Esophagus muscularis mucosa (tissue), 4 donors: ENCODE results near the gene HS6ST1. TPM values are rescaled to one million over a fixed set of nuclear protein-coding genes. Genes with fewer than 3 reads are reported as not detected.

ENCODE experiments used
- DNase-seq: peaks from one replicate; pipeline ENCODE4 v3.0.0-alpha.2; 2017; ENCODE audit errors: extremely low spot score
- H3K27ac ChIP-seq, 4 donors: fragments of 200-600 bp; sonication (generic); replicated peaks in 1 of 4; 1 replicate in 3 of 4; 2 replicates in 1 of 4; pipeline ENCODE4 v1.5.1; 2016 to 2019; ENCODE audit warnings: mild to moderate bottlenecking in 1 of 4
- H3K27me3 ChIP-seq, 4 donors: fragments of 200-600 bp; sonication (generic); one replicate each; pipeline versions ENCODE4 v1.5.1 to v1.6.0; 2016 to 2019
- H3K36me3 ChIP-seq, 4 donors: fragments of 200-600 bp; sonication (generic); one replicate each; pipeline ENCODE4 v1.5.1; 2016 to 2019
- H3K4me1 ChIP-seq, 4 donors: fragments of 200-600 bp; sonication (generic); one replicate each; pipeline ENCODE4 v1.5.1; 2016 to 2019
- H3K4me3 ChIP-seq, 4 donors: fragments of 200-600 bp; sonication (generic); 1 replicate in 2 of 4; 2 replicates in 2 of 4; pipeline ENCODE4 v1.5.1; 2016 to 2019; ENCODE audit warnings: mild to moderate bottlenecking in 4 of 4, moderate library complexity in 1 of 4
- H3K9me3 ChIP-seq, 4 donors: fragments of 200-600 bp; sonication (generic); 1 replicate in 3 of 4; 2 replicates in 1 of 4; pipeline ENCODE4 v1.5.1; 2016 to 2019
- EP300 ChIP-seq: sonication (generic); formaldehyde crosslinking; IDR thresholded peaks from one replicate; pipeline ENCODE4 v1.6.1; 2017; ENCODE audit warnings: antibody characterized with exemption
- POLR2A ChIP-seq: fragments of 450-650 bp; IDR thresholded peaks from one replicate; pipeline ENCODE4 v1.6.1; 2017; ENCODE audit warnings: antibody characterized with exemption, moderate library complexity, mild to moderate bottlenecking, low read depth
- POLR2AphosphoS5 ChIP-seq, 2 donors: sonication (generic); formaldehyde crosslinking; IDR thresholded peaks; one replicate each; pipeline ENCODE4 v1.6.1; 2017; ENCODE audit warnings: antibody characterized with exemption in 2 of 2
- WGBS: methylation state at CpG from one replicate; pipeline ENCODE4 v1.1.5; 2018; 5-methylcytosine and 5-hydroxymethylcytosine counted together
- intact Hi-C: fragments of 100-400 bp; cut with DNase I; formaldehyde crosslinking; loops from one replicate; pipeline ENCODE4 v1.15.1; 2023
- small RNA-seq, 3 donors: library from RNA; depleted of rRNA; stranded (forward); fragments of <200 nt; gene quantifications; one replicate each; pipeline ENCODE3, GENCODE V24; 2016
- total RNA-seq, 4 donors: library from RNA; depleted of rRNA; stranded (reverse); fragments of >200 nt; gene quantifications; one replicate each; pipeline versions ENCODE4 v1.1.0 to v1.2.1, GENCODE V29; 2016
- TF ChIP-seq, protein P1 (sequence below), 3 experiments: fragments of 200-600 bp in 2 of 3; fragments of 450-650 bp in 1 of 3; sonication (generic) in 2 of 3; IDR thresholded peaks; one replicate each; pipeline ENCODE4 v1.5.1; 2017 to 2019; ENCODE audit warnings: antibody characterized with exemption in 3 of 3, mild to moderate bottlenecking in 2 of 3, moderate library complexity in 1 of 3

Gene HS6ST1
- total RNA-seq, 4 donors from 2014 or later: 17.4 to 62.2 (median 38.5) TPM

DNA sequence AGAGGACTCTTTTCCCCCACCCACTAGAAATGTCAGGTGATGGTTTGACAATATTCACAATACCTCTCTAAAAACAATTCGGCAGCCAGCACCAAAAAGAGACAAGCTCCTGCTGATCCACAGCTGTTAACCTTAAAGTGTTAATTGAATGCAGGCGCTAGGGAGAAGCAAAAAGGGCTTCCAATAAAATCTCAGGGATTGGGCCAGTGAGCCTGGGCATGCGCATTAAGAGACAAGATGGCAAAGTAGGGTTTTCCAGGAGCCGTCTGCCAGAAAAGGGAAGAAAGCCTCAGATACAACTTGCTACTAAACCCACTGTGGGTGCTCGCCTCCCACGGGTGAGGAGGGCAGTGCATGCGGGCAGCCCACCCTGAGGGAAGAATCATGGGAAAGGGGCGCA lies 98.8 kb downstream of the HS6ST1 start:
- Histone ChIP-seq H3K9me3 (no peaks in the 10 kb centered on the region), H3K27me3 (no peaks in the 10 kb centered on the region), H3K4me3 (no peak overlapping the region), H3K4me1 (no peaks in the 10 kb centered on the region), H3K27ac (no peak overlapping the region), H3K36me3 (no peaks in the 10 kb centered on the region)
- DNase-seq: no peak
- TF ChIP-seq POLR2AphosphoS5 (IDR thresholded peaks at IDR 0.05): no peak
- no peak for TF ChIP-seq EP300
- TF ChIP-seq POLR2A: no peak
- TF ChIP-seq, protein P1, sequence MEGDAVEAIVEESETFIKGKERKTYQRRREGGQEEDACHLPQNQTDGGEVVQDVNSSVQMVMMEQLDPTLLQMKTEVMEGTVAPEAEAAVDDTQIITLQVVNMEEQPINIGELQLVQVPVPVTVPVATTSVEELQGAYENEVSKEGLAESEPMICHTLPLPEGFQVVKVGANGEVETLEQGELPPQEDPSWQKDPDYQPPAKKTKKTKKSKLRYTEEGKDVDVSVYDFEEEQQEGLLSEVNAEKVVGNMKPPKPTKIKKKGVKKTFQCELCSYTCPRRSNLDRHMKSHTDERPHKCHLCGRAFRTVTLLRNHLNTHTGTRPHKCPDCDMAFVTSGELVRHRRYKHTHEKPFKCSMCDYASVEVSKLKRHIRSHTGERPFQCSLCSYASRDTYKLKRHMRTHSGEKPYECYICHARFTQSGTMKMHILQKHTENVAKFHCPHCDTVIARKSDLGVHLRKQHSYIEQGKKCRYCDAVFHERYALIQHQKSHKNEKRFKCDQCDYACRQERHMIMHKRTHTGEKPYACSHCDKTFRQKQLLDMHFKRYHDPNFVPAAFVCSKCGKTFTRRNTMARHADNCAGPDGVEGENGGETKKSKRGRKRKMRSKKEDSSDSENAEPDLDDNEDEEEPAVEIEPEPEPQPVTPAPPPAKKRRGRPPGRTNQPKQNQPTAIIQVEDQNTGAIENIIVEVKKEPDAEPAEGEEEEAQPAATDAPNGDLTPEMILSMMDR (IDR thresholded peaks at IDR 0.05): no peak
- WGBS: 74% methylated on average over 8 of the region's 8 CpGs
- intact Hi-C loops: no loop called here

DNA sequence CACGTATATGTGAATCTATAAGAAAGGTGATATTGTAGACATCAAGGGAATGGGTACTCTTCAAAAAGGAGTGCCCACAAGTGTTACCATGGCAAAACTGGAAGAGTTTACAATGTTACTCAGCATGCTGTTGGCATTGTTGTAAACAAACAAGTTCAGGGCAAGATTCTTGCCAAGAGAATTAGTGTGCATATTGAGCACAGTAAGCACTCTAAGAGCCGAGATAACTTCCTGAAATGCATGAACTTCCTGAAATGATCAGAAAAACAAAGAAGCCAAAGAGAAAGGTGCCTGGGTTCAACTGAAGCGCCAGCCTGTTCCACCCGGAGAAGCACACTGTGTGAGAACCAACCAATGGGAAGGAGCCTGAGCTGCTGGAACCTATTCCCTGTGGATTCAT lies 101.0 kb downstream of the HS6ST1 start:
- intact Hi-C loops: no loop called here
- no peak for TF ChIP-seq POLR2AphosphoS5 (IDR thresholded peaks at IDR 0.05)
- no peak for TF ChIP-seq EP300
- no peak for TF ChIP-seq POLR2A
- TF ChIP-seq, protein P1 (IDR thresholded peaks at IDR 0.05): no peak
- Histone ChIP-seq H3K27ac (no peak overlapping the region), H3K4me3 (no peak overlapping the region), H3K9me3 (no peaks in the 10 kb centered on the region), H3K36me3 (no peaks in the 10 kb centered on the region), H3K27me3 (no peaks in the 10 kb centered on the region), H3K4me1 (no peaks in the 10 kb centered on the region)
- WGBS: 70% methylated on average over 4 of the region's 4 CpGs
- no peak for DNase-seq

DNA sequence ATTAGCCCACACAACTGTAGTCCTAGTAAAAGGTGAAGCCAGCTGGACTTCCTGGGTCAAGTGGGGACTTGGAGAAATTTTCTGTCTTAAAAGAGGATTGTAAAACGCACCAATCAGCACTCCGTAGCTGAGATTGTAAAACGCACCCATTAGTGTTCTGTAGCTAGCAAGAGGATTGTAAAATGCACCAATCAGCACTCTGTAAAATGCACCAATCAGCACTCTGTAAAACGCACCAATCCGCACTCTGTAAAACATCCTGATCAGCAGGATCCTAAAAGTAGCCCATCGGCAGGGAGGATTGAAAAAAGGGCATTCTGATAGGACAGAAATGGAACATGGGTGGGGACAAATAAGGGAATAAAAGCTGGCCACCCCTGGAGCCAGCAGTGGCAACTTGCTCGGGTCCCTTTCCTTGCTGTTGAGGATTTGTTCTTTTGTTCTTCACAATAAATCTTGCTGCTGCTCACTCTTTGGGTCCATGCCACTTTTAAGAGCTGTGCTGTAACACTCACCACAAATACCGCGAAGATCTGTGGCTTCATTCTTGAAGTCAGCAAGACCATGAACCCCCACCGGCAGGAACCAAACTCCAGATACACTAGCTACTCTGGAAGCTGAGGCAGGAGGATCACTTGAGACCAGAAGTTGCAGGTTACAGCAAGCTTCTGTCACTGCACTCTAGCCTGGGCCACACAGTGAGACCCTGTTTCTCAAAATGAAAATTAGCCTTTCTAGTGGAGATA lies 102.6 kb downstream of the HS6ST1 start:
- no peak for DNase-seq
- Histone ChIP-seq H3K4me3 (no peak overlapping the region), H3K27me3 (no peaks in the 10 kb centered on the region), H3K4me1 (no peaks in the 10 kb centered on the region), H3K27ac (no peak overlapping the region), H3K9me3 (no peaks in the 10 kb centered on the region), H3K36me3 (no peaks in the 10 kb centered on the region)
- 84% methylated on average over 10 of the region's 10 CpGs for WGBS
- no peak for TF ChIP-seq POLR2A
- no peak for TF ChIP-seq POLR2AphosphoS5 (IDR thresholded peaks at IDR 0.05)
- no peak for TF ChIP-seq EP300
- TF ChIP-seq, protein P1 (IDR thresholded peaks at IDR 0.05): no peak
- intact Hi-C loops: no loop called here

Small RNA genes within 50 kb of the gene (small RNA-seq; reads per million reads assigned to genes)
- gene RF00019: 0 reads per million in 3 donors

Other genes starting within 250 kb of the HS6ST1 start
- 10 to 100 TPM; 27.0 to 32.4 (median 27.6) TPM for gene UGGT1, start 227.7 kb downstream of the HS6ST1 start, total RNA-seq